Suprapubic skin (tissue), 4 donors: ENCODE results near the gene ALDH3B1. TPM values are rescaled to one million over a fixed set of nuclear protein-coding genes. Genes with fewer than 3 reads are reported as not detected.

Experiments used
- DNase-seq, 2 donors: peaks; one replicate each; pipeline ENCODE4 v3.0.0-alpha.2; 2019; ENCODE audit warnings: low spot score in 2 of 2
- H3K27ac ChIP-seq: fragments of 200-600 bp; sonication (generic); one replicate; pipeline ENCODE4 v1.5.1; 2019
- H3K27me3 ChIP-seq: fragments of 200-600 bp; sonication (generic); one replicate; pipeline ENCODE4 v1.5.1; 2019
- H3K36me3 ChIP-seq: fragments of 200-600 bp; sonication (generic); one replicate; pipeline ENCODE4 v1.5.1; 2019
- H3K4me1 ChIP-seq: fragments of 200-600 bp; sonication (generic); one replicate; pipeline ENCODE4 v1.5.1; 2019
- H3K4me3 ChIP-seq: fragments of 200-600 bp; sonication (generic); one replicate; pipeline ENCODE4 v1.5.1; 2019; ENCODE audit warnings: mild to moderate bottlenecking
- H3K9me3 ChIP-seq: fragments of 200-600 bp; sonication (generic); one replicate; pipeline ENCODE4 v1.5.1; 2019
- EP300 ChIP-seq: sonication (generic); formaldehyde crosslinking; IDR thresholded peaks from one replicate; pipeline ENCODE4 v1.6.1; 2017; ENCODE audit warnings: antibody characterized with exemption
- POLR2A ChIP-seq, 2 donors: fragments of 450-650 bp; IDR thresholded peaks; one replicate each; pipeline ENCODE4 v1.6.1; 2017; ENCODE audit warnings: antibody characterized with exemption in 2 of 2, mild to moderate bottlenecking in 2 of 2, moderate library complexity in 2 of 2
- POLR2AphosphoS5 ChIP-seq, 3 donors: sonication (generic); formaldehyde crosslinking; IDR thresholded peaks; one replicate each; pipeline ENCODE4 v1.6.1; 2017; ENCODE audit warnings: antibody characterized with exemption in 3 of 3
- WGBS: methylation state at CpG from one replicate; pipeline ENCODE4 v1.1.5; 2018; 5-methylcytosine and 5-hydroxymethylcytosine counted together
- total RNA-seq, 4 donors: library from RNA; depleted of rRNA; stranded (reverse); fragments of >200 nt; gene quantifications; one replicate each; pipeline ENCODE4 v1.1.0, GENCODE V29; 2016
- TF ChIP-seq, protein P1 (sequence below), 2 donors: fragments of 200-600 bp in 1 of 2; fragments of 450-650 bp in 1 of 2; sonication (generic) in 1 of 2; IDR thresholded peaks; one replicate each; pipeline ENCODE4 v1.5.1; 2016 to 2019; ENCODE audit warnings: antibody characterized with exemption in 2 of 2, mild to moderate bottlenecking in 1 of 2, moderate library complexity in 1 of 2

ALDH3B1 gene
- total RNA-seq, 4 donors from 2014 or later, result 3.2 to 6.4 (median 5.9) TPM

DNA sequence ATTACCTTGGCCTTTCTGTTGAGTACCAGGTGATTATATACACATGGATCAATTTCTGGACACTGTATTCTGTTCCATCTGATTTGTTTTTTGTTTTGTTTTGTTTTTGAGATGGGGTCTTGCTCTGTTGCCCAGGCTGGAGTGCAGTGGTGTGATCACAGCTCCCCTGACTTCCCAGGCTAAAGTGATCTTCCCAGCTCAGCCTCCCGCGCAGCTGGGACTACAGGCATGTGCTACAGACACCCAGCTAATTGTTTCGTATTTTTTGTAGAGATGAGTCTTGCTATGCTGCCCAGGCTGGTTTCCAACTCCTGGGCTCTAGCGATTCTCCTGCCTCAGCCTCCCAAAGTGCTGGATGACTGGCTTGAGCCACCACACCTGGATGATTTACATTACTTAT is 47.7 kb downstream of the ALDH3B1 start:
- DNase-seq, result no peak
- Histone ChIP-seq H3K36me3 (peaks cover 20% of the 10 kb centered on the region), H3K4me3 (no peak overlapping the region), H3K9me3 (no peaks in the 10 kb centered on the region), H3K4me1 (no peaks in the 10 kb centered on the region), H3K27me3 (no peaks in the 10 kb centered on the region), H3K27ac (no peak overlapping the region)
- TF ChIP-seq POLR2A (IDR thresholded peaks at IDR 0.05) (no peak), POLR2AphosphoS5 (IDR thresholded peaks at IDR 0.05) (no peak), EP300 (no peak)
- TF ChIP-seq, protein P1, sequence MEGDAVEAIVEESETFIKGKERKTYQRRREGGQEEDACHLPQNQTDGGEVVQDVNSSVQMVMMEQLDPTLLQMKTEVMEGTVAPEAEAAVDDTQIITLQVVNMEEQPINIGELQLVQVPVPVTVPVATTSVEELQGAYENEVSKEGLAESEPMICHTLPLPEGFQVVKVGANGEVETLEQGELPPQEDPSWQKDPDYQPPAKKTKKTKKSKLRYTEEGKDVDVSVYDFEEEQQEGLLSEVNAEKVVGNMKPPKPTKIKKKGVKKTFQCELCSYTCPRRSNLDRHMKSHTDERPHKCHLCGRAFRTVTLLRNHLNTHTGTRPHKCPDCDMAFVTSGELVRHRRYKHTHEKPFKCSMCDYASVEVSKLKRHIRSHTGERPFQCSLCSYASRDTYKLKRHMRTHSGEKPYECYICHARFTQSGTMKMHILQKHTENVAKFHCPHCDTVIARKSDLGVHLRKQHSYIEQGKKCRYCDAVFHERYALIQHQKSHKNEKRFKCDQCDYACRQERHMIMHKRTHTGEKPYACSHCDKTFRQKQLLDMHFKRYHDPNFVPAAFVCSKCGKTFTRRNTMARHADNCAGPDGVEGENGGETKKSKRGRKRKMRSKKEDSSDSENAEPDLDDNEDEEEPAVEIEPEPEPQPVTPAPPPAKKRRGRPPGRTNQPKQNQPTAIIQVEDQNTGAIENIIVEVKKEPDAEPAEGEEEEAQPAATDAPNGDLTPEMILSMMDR (IDR thresholded peaks at IDR 0.05), result no peak
- 95% methylated on average over 4 of the region's 4 CpGs for WGBS

- WGBS, result 91% methylated on average over 7 of the region's 7 CpGs
- H3K36me3 ChIP-seq, result peaks cover 50% of the 10 kb centered on the region
- no peak overlapping the region for H3K4me3 ChIP-seq
Measured at GRCh38 chr11:68061508-68061907, 51.4 kb downstream of the ALDH3B1 start.

GRCh38 chr11:68064926-68065325 is 54.8 kb downstream of the ALDH3B1 start:
- Histone ChIP-seq H3K27ac (no peak overlapping the region), H3K9me3 (no peaks in the 10 kb centered on the region), H3K27me3 (no peaks in the 10 kb centered on the region), H3K4me3 (no peak overlapping the region), H3K36me3 (peaks cover 70% of the 10 kb centered on the region), H3K4me1 (no peaks in the 10 kb centered on the region)
- WGBS, result 89% methylated on average over 2 of the region's 2 CpGs
- no peak for TF ChIP-seq POLR2AphosphoS5 (IDR thresholded peaks at IDR 0.05)
- TF ChIP-seq, protein P1 (IDR thresholded peaks at IDR 0.05), result no peak
- TF ChIP-seq POLR2A (IDR thresholded peaks at IDR 0.05), result no peak
- TF ChIP-seq EP300, result no peak
- no peak for DNase-seq

More at GRCh38 chr11:68061508-68061907, 51.4 kb downstream of the ALDH3B1 start:
- no peak for TF ChIP-seq POLR2A (IDR thresholded peaks at IDR 0.05)
- TF ChIP-seq EP300, result no peak
- no peak for TF ChIP-seq POLR2AphosphoS5 (IDR thresholded peaks at IDR 0.05)
- TF ChIP-seq, protein P1 (IDR thresholded peaks at IDR 0.05), result no peak
- Histone ChIP-seq H3K27me3 (no peaks in the 10 kb centered on the region), H3K4me1 (no peaks in the 10 kb centered on the region), H3K9me3 (no peaks in the 10 kb centered on the region), H3K27ac (no peak overlapping the region)
- DNase-seq, result no peak

- H3K36me3 ChIP-seq, result peaks cover 73% of the 10 kb centered on the region
- DNase-seq, result no peak
- TF ChIP-seq, protein P1 (IDR thresholded peaks at IDR 0.05), result no peak
- no peak for TF ChIP-seq EP300
- TF ChIP-seq POLR2A (IDR thresholded peaks at IDR 0.05), result no peak
- TF ChIP-seq POLR2AphosphoS5 (IDR thresholded peaks at IDR 0.05), result no peak
- H3K4me1 ChIP-seq, result no peaks in the 10 kb centered on the region
- no peaks in the 10 kb centered on the region for H3K27me3 ChIP-seq
- no peak overlapping the region for H3K4me3 ChIP-seq
- 89% methylated on average over 5 of the region's 5 CpGs for WGBS
- no peaks in the 10 kb centered on the region for H3K9me3 ChIP-seq
- H3K27ac ChIP-seq, result no peak overlapping the region
Measured at GRCh38 chr11:68065841-68066240, 55.7 kb downstream of the ALDH3B1 start.

DNA sequence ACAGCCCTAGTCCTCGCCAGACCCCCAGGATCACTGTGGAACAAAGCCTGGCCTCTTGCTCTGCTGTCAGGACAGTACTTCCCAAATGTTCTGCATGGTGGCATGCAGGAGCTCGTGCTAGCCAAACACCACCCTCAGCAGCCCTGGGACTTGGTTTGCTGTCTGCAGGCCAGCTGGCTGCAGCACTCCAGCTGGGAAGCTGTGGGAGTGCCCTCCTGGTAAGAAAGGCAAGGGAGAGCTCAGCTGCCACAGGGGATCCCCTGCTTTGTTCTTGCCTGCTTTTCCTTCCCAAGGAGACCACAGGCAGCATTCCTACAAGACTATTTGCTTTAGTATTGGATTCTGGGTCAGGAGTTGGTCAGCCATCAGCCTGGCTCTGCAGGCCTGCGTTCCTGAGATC is 56.6 kb downstream of the ALDH3B1 start:
- Histone ChIP-seq H3K9me3 (no peaks in the 10 kb centered on the region), H3K27me3 (no peaks in the 10 kb centered on the region), H3K27ac (no peak overlapping the region), H3K36me3 (peaks cover 67% of the 10 kb centered on the region), H3K4me1 (no peaks in the 10 kb centered on the region), H3K4me3 (no peak overlapping the region)
- TF ChIP-seq POLR2A (IDR thresholded peaks at IDR 0.05), result no peak
- TF ChIP-seq EP300, result no peak
- TF ChIP-seq, protein P1 (IDR thresholded peaks at IDR 0.05), result no peak
- no peak for TF ChIP-seq POLR2AphosphoS5 (IDR thresholded peaks at IDR 0.05)
- no peak for DNase-seq
- WGBS, result 92% methylated on average over 1 of the region's 3 CpGs
